ENCODE data around the gene VSTM2B.

The VSTM2B gene

GRCh38 chr19:29571181-29571580, 45.4 kb downstream of the VSTM2B start:
- no peak for DNase-seq

DNA sequence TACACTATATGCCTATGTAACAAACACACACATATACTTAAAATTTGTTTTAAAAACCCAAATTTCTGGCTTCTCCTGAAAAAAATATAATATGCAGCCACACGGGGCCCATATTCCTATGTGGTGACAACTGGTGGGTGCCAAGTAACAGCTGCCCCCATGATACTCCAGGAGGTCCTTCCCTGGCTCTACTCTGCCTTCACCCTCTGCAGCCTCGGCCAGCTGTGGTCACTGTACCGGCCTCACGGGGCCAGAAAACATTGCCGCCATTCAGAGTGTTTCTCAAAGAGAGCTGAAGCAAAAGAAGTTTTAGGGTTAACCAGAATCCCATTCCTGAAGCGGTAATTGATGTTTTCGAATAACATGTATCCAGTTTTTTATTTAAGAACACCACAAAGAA, 47.7 kb downstream of the VSTM2B start:
- no peak for DNase-seq

DNA sequence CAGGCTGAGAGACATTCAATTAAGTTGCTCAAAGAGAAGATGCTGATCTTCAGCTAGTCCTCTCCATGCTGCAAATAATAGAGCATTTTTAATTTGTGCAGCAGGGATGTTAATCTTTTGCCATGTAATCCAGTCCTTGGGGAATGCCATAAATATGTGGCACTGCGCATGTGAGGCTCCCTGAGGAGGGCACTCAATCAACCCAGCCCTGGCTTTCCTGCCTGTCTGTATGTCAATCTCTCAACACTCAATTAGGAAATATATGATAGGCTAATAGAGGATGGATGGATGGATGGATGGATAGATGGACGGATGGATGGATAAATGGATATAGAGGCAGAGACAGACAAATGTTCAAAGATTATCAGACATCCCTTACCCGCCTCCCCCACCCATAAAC, 48.7 kb downstream of the VSTM2B start:
- no peak for DNase-seq

- no peak for DNase-seq
These were observed 50.3 kb downstream of the VSTM2B start for GRCh38 chr19:29576046-29576606.

DNA sequence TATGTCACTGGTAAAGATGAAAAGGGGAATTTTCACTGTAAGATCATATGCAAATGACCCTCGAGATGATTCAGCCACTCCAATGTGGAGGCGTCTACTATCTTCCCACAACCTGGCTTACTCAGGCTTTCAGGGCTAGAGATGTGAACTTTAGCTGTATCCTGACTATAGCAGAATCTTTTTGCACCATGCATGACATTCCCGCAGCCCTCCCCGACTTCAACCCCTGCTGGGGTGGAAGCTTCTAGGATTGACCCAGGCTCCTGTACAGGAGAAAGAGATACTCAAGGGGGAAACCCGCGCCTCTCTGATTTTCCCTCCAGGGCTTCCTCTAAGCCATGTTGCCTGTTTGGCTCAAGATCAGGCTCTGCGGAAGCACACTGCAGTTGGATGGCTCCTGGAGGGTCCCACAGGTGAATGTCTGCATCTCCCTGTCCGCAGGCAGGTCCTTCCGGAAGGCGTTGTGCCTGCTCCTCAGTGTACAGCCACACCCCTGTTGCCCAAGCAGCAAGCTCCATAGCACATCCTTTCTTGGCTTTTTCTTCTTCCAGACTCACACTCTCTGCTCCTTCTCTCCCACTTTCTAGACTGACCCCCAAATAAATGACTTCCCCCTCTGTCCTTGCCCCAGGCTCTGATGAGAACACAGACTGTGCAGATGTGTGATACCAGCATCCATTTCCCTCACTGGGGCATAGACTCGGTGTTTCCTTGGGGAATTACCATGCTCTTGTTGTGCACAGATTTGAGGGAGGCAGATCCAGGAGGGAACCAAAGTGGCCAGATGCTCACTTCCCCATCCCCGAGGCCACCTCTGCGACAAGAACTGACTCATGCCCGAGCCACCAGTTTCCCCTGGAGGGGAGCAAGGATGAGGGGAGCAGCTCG, 51.2 kb downstream of the VSTM2B start:
- no peak for DNase-seq

DNA sequence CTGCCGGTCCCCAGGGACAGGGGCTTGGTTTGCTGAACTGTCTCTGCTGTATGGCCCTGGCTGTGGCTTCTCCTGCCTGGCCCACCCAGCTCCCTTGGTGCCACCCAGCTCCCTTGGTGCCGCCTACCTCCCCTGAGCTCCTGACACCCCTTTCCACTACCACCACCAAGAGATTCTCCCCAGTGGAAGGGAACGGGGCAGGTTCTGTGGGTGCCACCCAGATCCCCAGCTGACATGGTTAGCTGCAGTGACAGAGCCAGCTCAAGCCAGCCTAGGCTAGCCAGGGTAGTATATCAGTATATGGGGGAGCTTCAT, 51.8 kb downstream of the VSTM2B start:
- DNase-seq = no peak

DNA sequence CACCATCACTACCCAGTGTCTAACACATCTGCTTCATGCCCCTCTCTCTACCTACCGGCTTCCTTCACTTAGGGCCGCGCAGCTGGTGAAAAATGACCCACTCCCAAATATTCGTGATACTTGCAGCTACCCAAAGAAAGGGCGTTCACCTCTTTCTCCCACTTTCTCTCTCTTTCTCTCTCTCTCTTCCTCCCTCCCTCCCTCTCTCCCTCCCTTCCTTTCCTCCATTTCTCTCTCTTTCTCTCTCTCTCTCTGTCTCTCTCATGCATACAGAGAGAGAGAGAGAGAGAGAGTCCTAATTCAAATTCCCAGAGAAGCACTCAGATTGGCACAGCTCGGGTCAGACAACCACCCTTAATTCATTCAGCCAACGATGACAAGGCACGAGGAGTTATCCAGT, 52.6 kb downstream of the VSTM2B start:
- DNase-seq = no peak

DNA sequence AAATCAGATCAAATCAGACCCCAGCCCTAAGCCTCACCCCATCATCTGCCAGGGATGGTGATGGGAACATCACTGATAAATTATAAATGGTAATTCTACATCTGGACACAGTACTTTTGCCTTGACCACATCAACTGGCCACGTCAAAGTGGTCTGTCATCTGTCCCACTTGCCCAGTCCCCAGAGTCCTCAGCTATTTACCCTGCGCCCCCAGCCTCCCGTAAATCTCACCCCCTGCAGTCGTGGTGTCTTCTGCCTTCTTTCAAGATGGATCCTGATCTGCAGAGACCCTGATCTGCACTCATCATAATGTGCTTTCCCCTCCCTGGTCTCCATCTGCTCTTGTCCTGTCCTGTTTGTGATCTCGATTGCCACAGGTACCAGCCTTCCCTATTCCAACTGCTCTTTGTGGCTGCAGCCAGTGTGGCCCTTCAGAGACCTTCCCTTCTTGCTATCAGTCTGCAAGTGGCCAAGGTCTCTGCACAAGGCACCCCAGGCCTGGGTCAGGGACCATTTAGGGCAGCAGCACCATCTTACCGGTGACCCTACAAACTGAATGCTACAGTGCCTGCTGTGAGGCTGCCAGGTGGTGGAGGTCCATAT, 53.6 kb downstream of the VSTM2B start:
- no peak for DNase-seq

DNA sequence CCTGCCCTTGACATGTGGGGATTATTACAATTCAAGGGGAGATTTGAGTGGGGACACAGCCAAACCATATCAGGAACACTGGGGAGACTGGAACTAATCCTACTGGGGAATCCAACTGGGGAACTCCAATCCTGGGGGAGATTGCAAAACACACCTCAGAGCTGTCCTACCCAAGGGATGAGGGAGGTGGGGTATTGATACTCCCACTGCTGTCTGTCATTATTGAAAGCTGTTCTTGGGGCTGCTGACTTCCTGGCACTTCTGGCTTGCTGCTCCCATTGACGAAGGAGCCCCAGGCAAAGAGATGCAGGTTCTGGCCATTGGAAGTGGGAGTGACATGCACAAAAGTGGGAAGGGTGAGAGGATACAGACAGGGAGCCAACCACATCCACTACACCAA, 55.6 kb downstream of the VSTM2B start:
- DNase-seq = no peak

- DNase-seq = no peak
These were observed 57.6 kb downstream of the VSTM2B start for GRCh38 chr19:29583196-29583999.

DNA sequence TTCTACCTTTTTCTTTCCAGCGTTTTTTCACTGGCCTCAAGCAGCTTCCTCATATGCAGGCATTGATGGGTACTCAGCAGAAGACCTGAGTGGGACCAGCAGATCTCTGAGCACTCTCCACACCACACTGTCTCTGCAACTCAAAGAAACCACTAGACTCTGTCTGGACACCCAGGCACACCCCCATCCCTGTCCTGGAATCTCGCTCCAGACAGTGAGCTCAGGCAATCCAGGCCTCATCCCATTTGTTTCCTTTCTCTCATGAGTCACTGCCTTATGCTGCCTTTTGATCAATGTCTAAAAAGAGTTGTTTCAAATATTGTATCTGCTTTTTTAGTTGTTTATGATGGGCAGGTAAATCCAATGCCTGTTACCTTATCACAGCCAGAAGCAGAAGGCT, 60.6 kb downstream of the VSTM2B start:
- DNase-seq = no peak

- no peak for DNase-seq
These were observed 61.3 kb downstream of the VSTM2B start for GRCh38 chr19:29587059-29587458.

- no peak for DNase-seq
These were observed 61.8 kb downstream of the VSTM2B start for GRCh38 chr19:29587518-29587986.

DNA sequence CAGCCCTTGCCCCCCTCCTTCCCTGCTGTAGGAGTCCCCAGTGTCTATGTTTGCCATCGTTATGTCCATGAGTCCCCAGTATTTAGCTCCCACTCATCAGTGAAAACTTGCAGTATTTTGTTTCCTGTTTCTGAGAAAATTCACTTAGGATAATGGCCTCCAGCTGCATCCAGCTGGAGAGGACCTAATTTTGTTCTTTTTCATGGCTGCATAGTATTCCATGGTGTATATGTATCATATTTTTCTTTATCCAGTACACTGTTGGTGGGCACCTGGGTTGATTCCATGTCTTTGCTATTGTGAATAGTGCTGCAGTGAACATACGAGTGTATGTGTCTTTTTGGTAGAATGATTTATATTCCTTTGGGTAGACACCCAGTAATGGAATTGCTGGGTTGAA, 62.3 kb downstream of the VSTM2B start:
- DNase-seq = no peak

DNA sequence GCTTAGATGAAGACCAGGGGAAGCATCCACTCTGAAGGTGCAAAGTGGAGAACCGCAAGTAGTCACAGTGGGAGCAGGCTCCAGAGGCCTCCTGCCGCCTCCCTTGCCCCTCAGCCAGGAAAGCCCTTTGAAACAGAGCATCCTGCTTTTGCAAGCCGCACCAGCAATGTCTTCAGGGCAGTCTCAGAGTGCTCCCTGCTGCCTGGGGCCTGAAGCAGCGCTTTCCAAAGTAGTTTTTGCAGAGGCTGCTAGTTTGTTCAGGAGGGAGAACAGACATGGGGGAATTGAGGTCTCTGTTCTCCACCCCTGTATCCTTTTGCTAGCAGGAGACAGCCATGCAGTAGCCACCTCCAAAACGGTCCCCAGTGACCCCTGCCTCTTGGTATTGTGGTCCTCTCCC, 64.5 kb downstream of the VSTM2B start:
- no peak for DNase-seq

DNA sequence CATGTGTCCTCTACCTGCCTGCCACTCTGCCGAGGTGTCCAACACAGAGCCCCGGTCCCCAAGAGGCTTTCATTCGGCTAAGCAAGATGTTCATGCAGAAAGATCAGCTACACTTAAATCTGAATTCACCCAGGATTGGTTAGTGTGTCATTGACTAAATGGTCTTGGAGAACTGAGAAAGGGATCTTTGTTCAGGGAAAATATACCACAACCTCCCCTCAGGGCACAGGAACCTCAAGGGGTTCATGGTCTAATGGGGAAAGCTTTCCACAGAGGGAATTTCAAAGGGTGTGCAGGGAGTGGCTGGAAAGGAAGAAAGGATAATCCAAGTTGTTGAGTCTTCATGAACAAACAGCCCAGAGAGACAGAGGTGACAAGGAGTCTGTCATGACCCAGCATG, 65.9 kb downstream of the VSTM2B start:
- no peak for DNase-seq

DNA sequence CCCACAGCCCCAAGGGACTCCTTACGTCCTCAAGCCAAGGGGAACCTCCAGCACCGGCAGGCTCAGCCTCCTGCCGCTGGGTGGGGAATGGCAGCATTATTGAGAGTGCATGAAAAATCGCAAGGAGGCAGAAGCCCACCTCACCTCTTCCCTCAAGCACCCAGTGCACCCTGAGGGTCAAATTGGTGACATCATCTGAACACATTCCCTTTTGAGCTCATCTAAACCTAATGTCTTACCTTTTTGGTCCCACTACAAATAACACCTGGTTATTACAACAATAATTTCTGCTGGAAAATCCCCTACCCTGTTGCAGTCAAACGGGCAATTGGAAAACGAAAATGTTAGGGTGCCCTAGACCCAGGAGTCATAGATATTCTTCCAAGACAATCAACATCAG, 68.1 kb downstream of the VSTM2B start:
- no peak for DNase-seq

- peak; percentile 89 for DNase-seq
These were observed 70.4 kb downstream of the VSTM2B start for GRCh38 chr19:29596080-29596727.

DNA sequence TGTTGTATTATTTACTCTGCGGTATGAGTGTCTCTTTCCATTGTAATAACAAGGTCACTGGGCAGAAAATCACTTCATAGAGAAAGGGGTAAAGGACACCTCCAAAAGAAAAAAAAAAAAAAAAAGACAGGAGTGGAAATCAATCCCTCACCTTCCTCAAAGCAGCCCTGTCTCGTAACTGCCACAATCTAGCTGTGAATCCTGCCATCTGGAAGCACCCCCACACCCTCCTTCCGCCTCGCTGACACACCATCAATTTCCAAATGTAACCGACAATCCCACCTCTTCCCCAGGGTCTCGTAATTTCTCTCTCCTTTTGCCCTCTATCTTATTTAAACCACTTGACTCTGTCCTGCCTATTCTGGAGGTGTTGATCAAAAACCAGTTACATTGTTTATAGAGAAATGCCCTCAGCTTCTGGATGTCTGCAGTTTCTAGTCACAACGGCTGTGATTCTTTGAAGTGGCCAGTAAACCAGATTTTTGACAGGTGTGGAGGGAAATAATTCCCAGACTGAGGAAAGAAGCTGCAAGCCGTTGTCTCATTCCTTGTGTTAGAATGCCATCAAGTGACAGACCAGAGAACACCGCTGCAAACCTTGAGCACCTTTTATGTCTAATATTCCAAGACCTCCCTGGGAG, 71.2 kb downstream of the VSTM2B start:
- peak; percentile 83 for DNase-seq

DNA sequence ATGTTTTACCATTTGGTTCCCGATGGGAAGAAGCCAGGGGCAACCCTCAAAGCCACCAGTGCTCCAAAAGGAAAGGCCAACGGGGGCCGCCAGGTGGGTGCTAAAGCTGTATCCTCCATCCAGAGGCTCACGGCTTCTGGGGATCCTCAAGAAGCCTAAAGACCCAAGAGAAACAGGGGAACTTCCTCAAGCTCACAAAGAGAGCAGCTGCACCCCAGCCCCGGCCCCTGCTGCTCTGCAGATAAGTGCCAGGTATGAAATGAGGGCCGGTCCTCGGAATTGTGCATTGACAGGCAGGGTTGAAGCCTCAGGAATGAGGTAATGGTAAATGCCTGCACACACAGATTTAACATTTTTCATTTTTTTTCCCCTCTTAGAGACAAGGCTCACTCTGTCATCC, 72.2 kb downstream of the VSTM2B start:
- DNase-seq = no peak

DNA sequence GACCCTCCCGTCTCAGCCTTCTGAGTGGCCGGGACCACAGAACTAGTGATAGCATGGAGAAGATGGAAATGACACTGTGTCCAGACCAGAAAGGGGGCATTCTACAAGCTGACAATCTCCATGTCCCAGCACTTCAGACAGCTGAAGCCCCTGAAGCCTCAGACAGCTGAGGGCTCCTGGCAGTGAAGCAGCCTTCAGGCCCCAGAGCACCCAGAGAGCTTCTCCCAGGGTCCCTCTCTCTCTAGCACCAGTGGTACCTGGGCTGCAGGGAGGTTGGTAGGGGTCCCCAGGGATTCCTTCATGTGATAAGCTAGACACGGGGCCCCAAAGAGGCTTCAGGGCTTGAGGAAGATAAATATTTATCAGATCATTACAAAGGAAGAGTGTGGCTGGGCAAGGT, 72.7 kb downstream of the VSTM2B start:
- no peak for DNase-seq

- DNase-seq = no peak
These were observed 77.5 kb downstream of the VSTM2B start for GRCh38 chr19:29603308-29603707.
